Keratinocyte (primary cell): ENCODE measurements around the gene HABP2. TPM values are rescaled to one million over a fixed set of nuclear protein-coding genes. Genes with fewer than 3 reads are reported as not detected.

Experiments
- DNase-seq: peaks from one replicate; pipeline ENCODE4 v3.0.0-alpha.2; 2011; ENCODE audit warnings: low read depth, missing footprints, low spot score
- FAIRE-seq: peaks from 2 replicates; lab custom pipeline; 2011; peaks lifted over from hg19 to GRCh38; lab: Jason Lieb, UNC
- H2AFZ ChIP-seq: 2 replicates; pipeline ENCODE4 v1.6.0; 2012; ENCODE audit warnings: low read length, control low read depth, inconsistent platforms; ENCODE audit not compliant: control insufficient read depth
- H3K27ac ChIP-seq: 2 replicates; pipeline ENCODE4 v1.5.1; 2011; ENCODE audit warnings: low read length; ENCODE audit not compliant: control insufficient read depth, insufficient read depth
- H3K27me3 ChIP-seq: 3 replicates; pipeline ENCODE4 v1.6.0; 2011; ENCODE audit warnings: low read length; ENCODE audit not compliant: control insufficient read depth, insufficient read depth; ENCODE audit errors: extremely low read depth
- H3K36me3 ChIP-seq, 2 experiments: 2 replicates in 1 of 2; 3 replicates in 1 of 2; pipeline ENCODE4 v1.5.1; 2011; ENCODE audit warnings: low read length in 2 of 2, mild to moderate bottlenecking in 1 of 2; ENCODE audit not compliant: control insufficient read depth in 2 of 2, insufficient read depth in 2 of 2; ENCODE audit errors: extremely low read depth in 1 of 2
- H3K4me1 ChIP-seq: 3 replicates; pipeline ENCODE4 v1.5.1; 2011; ENCODE audit warnings: low read length; ENCODE audit not compliant: control insufficient read depth, insufficient read depth; ENCODE audit errors: extremely low read depth
- H3K4me2 ChIP-seq: 3 replicates; pipeline ENCODE4 v1.6.0; 2011; ENCODE audit warnings: low read depth, low read length; ENCODE audit not compliant: control insufficient read depth, insufficient read depth; ENCODE audit errors: extremely low read depth
- H3K4me3 ChIP-seq, 3 experiments: fragments of 200-600 bp in 1 of 3; sonication (generic) in 1 of 3; 2 replicates in 2 of 3; 3 replicates in 1 of 3; pipeline ENCODE4 v1.5.1; 2011 to 2016; ENCODE audit warnings: low read length in 3 of 3, mild to moderate bottlenecking in 3 of 3, control low read depth in 2 of 3, inconsistent platforms in 1 of 3, low read depth in 1 of 3, mixed read lengths in 1 of 3, mixed run types in 1 of 3, moderate library complexity in 1 of 3; ENCODE audit not compliant: control insufficient read depth in 2 of 3, insufficient read depth in 2 of 3; ENCODE audit errors: extremely low read depth in 1 of 3
- H3K79me2 ChIP-seq: 2 replicates; pipeline ENCODE4 v1.6.0; 2012; ENCODE audit warnings: low read length; ENCODE audit not compliant: control insufficient read depth, insufficient read depth
- H3K9ac ChIP-seq: 3 replicates; pipeline ENCODE4 v1.6.0; 2011; ENCODE audit warnings: low read length; ENCODE audit not compliant: control insufficient read depth, insufficient read depth; ENCODE audit errors: extremely low read depth
- H3K9me1 ChIP-seq: 3 replicates; pipeline ENCODE4 v1.6.0; 2011; ENCODE audit warnings: low read length; ENCODE audit not compliant: control insufficient read depth, insufficient read depth; ENCODE audit errors: extremely low read depth
- H3K9me3 ChIP-seq: 2 replicates; pipeline ENCODE4 v1.5.1; 2012; ENCODE audit warnings: low read depth, low read length; ENCODE audit not compliant: control insufficient read depth
- H4K20me1 ChIP-seq: 3 replicates; pipeline ENCODE4 v1.6.0; 2011; ENCODE audit warnings: low read length; ENCODE audit not compliant: control insufficient read depth, insufficient read depth; ENCODE audit errors: extremely low read depth
- EZH2 ChIP-seq: IDR thresholded peaks from one replicate; pipeline ENCODE4 v1.6.1; 2012; ENCODE audit warnings: inconsistent platforms, mild to moderate bottlenecking, low read length, moderate library complexity
- dilution Hi-C: fragments of 300-500 bp; cut with MboI; formaldehyde crosslinking; loops from one replicate; pipeline ENCODE4 v1.7.0; 2020; ENCODE audit warnings: low sequenced_read_pairs; ENCODE audit not compliant: extremely low pct_ligation_motif_present
- polyA plus RNA-seq, 5 experiments: library from polyadenylated mRNA; depleted of rRNA in 3 of 5; stranded (reverse) in 3 of 5; stranded (forward) in 1 of 5; unstranded in 1 of 5; fragments of >200 nt; gene quantifications; 1 replicate in 1 of 5; 2 replicates in 3 of 5; 3 replicates in 1 of 5; pipeline versions ENCODE4 v1.2.1 to v1.2.3, GENCODE V29; 2011 to 2012; ENCODE audit warnings: missing spikeins in 2 of 5, low read depth in 1 of 5, low replicate concordance in 1 of 5
- TF ChIP-seq, protein P1 (sequence below), 3 experiments: IDR thresholded peaks in 1 of 3; conservative IDR thresholded peaks in 1 of 3; optimal IDR thresholded peaks in 1 of 3; 2 replicates in 2 of 3; 3 replicates in 1 of 3; pipeline versions ENCODE3 to v1.5.1; 2011; ENCODE audit warnings: low read length in 3 of 3, mild to moderate bottlenecking in 3 of 3, moderate library complexity in 2 of 3, control low read depth in 1 of 3, inconsistent platforms in 1 of 3; ENCODE audit not compliant: insufficient read depth in 2 of 3; ENCODE audit errors: extremely low read depth in 1 of 3

The HABP2 gene
- polyA plus RNA-seq, 1 donor (not counting 4 experiments of a cell fraction or from before 2014, with no cell fraction given), result not detected

DNA sequence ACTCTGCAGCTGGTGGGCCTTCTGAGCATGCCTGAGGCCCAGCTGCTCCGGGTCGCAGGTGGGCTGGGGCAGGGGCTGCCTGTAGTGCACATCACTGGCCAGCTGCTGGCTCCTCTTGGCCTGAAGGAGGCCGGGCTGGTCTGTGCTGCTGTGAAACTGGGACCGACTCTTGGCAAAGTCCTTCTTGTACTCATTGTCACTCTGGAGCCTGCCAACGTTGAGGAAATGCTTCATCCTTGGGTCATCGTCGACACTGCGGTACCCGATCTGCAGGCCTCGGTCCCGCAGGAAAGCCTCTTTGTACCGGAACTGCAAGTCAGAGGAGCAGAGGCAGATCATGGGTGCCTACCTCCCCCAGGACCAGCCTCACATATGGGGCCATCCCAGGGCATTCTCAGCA, 37.7 kb downstream of the HABP2 start:
- H3K27ac ChIP-seq, result no peak overlapping the region
- H3K9ac ChIP-seq, result no peak overlapping the region
- H3K27me3 ChIP-seq, result no peaks in the 10 kb centered on the region
- no peaks in the 10 kb centered on the region for H3K36me3 ChIP-seq
- H3K4me1 ChIP-seq, result no peaks in the 10 kb centered on the region
- H3K9me1 ChIP-seq, result no peaks in the 10 kb centered on the region
- H4K20me1 ChIP-seq, result peaks cover 2% of the 10 kb centered on the region
- no peak overlapping the region for H3K4me2 ChIP-seq
- H3K9me3 ChIP-seq, result no peaks in the 10 kb centered on the region
- FAIRE-seq, result no peak
- TF ChIP-seq EZH2, result no peak
- TF ChIP-seq, protein P1, sequence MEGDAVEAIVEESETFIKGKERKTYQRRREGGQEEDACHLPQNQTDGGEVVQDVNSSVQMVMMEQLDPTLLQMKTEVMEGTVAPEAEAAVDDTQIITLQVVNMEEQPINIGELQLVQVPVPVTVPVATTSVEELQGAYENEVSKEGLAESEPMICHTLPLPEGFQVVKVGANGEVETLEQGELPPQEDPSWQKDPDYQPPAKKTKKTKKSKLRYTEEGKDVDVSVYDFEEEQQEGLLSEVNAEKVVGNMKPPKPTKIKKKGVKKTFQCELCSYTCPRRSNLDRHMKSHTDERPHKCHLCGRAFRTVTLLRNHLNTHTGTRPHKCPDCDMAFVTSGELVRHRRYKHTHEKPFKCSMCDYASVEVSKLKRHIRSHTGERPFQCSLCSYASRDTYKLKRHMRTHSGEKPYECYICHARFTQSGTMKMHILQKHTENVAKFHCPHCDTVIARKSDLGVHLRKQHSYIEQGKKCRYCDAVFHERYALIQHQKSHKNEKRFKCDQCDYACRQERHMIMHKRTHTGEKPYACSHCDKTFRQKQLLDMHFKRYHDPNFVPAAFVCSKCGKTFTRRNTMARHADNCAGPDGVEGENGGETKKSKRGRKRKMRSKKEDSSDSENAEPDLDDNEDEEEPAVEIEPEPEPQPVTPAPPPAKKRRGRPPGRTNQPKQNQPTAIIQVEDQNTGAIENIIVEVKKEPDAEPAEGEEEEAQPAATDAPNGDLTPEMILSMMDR (optimal IDR thresholded peaks at IDR 0.05 in 1 of 3, IDR thresholded peaks at IDR 0.05 in 1 of 3, conservative IDR thresholded peaks at IDR 0.05 in 1 of 3; ENCODE audit: extremely low read depth in 1 of 3, insufficient read depth in 2 of 3, low read length in 3 of 3), result no peak
- no peak overlapping the region for H2AFZ ChIP-seq
- dilution Hi-C loops, result no loop called here
- no peak for DNase-seq
- no peak overlapping the region for H3K4me3 ChIP-seq
- no peaks in the 10 kb centered on the region for H3K79me2 ChIP-seq

DNA sequence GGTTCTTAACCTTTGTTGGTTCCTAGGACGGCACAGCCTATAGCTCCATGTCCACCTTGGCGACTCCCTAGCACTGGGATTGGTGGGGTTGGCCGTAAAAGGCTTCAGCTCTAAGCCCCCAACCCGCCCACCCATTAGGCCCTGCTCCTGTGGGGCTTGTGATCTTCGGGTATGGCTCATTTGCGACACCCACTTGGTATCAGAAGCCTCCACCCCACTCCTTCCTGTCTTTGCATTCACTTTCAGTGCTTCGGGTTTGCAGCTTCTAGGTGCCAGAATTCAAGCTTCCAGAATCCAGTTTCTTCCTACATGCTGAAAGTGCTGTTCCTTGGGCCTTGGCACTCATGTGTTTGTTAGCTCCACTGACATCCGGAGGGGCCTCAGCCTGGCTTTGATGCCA, 39.5 kb downstream of the HABP2 start:
- DNase-seq, result no peak
- FAIRE-seq, result no peak
- Histone ChIP-seq H3K4me2 (no peak overlapping the region), H3K9ac (no peak overlapping the region), H2AFZ (no peak overlapping the region), H3K27me3 (no peaks in the 10 kb centered on the region), H4K20me1 (peaks cover 2% of the 10 kb centered on the region), H3K4me1 (no peaks in the 10 kb centered on the region), H3K36me3 (no peaks in the 10 kb centered on the region), H3K4me3 (no peak overlapping the region), H3K27ac (no peak overlapping the region), H3K9me1 (no peaks in the 10 kb centered on the region), H3K9me3 (no peaks in the 10 kb centered on the region), H3K79me2 (no peaks in the 10 kb centered on the region)
- no peak for TF ChIP-seq EZH2
- TF ChIP-seq, protein P1 (optimal IDR thresholded peaks at IDR 0.05 in 1 of 3, IDR thresholded peaks at IDR 0.05 in 1 of 3, conservative IDR thresholded peaks at IDR 0.05 in 1 of 3; ENCODE audit: extremely low read depth in 1 of 3, insufficient read depth in 2 of 3, low read length in 3 of 3), result no peak
- dilution Hi-C loops, result no loop called here
